IMR-90 (cell line): Measurements from ENCODE around the gene MAP7.

Experiments
- RFX5 ChIP-seq: IDR thresholded peaks from 2 replicates; pipeline ENCODE4 v1.8.0; 2012; ENCODE audit warnings: low read depth, mild to moderate bottlenecking, low read length, moderate library complexity
- TF ChIP-seq, protein P1 (sequence below): conservative IDR thresholded peaks from 2 replicates; pipeline ENCODE4 v1.5.1; 2012; ENCODE audit warnings: mild to moderate bottlenecking, low read depth, low read length, improper control_type of control experiment
- TF ChIP-seq, protein P2 (sequence below): fragments of 150-350 bp; IDR thresholded peaks from 2 replicates; pipeline ENCODE4 v1.6.1; 2017; ENCODE audit warnings: mild to moderate bottlenecking, antibody characterized with exemption, low read length, low read depth

DNA sequence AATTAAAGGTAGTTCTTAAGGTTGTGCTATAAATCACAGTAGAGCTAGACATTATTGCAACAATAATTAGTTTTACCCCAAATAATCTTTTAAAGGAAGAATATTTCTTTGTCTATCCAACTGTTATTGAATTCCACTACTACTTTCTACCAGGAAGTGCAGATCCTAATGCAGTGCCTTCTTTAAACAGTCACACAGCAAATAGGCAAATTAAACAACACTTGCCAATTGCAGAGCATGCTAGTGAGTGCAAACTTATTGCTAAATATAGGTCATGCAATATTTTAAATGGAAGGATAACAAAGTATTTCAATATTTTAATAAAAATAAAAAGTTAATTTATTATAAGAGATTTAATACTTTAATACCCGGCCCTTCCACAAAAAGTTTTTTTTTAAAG is 153.3 kb downstream of the MAP7 start:
- TF ChIP-seq, protein P1, sequence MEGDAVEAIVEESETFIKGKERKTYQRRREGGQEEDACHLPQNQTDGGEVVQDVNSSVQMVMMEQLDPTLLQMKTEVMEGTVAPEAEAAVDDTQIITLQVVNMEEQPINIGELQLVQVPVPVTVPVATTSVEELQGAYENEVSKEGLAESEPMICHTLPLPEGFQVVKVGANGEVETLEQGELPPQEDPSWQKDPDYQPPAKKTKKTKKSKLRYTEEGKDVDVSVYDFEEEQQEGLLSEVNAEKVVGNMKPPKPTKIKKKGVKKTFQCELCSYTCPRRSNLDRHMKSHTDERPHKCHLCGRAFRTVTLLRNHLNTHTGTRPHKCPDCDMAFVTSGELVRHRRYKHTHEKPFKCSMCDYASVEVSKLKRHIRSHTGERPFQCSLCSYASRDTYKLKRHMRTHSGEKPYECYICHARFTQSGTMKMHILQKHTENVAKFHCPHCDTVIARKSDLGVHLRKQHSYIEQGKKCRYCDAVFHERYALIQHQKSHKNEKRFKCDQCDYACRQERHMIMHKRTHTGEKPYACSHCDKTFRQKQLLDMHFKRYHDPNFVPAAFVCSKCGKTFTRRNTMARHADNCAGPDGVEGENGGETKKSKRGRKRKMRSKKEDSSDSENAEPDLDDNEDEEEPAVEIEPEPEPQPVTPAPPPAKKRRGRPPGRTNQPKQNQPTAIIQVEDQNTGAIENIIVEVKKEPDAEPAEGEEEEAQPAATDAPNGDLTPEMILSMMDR = no peak
- no peak for TF ChIP-seq RFX5
- TF ChIP-seq, protein P2, sequence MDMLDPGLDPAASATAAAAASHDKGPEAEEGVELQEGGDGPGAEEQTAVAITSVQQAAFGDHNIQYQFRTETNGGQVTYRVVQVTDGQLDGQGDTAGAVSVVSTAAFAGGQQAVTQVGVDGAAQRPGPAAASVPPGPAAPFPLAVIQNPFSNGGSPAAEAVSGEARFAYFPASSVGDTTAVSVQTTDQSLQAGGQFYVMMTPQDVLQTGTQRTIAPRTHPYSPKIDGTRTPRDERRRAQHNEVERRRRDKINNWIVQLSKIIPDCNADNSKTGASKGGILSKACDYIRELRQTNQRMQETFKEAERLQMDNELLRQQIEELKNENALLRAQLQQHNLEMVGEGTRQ = no peak
